ENCODE data around the gene ANKFY1. TPM values are rescaled to one million over a fixed set of nuclear protein-coding genes. Genes with fewer than 3 reads are reported as not detected.

Gene ANKFY1, protein sequence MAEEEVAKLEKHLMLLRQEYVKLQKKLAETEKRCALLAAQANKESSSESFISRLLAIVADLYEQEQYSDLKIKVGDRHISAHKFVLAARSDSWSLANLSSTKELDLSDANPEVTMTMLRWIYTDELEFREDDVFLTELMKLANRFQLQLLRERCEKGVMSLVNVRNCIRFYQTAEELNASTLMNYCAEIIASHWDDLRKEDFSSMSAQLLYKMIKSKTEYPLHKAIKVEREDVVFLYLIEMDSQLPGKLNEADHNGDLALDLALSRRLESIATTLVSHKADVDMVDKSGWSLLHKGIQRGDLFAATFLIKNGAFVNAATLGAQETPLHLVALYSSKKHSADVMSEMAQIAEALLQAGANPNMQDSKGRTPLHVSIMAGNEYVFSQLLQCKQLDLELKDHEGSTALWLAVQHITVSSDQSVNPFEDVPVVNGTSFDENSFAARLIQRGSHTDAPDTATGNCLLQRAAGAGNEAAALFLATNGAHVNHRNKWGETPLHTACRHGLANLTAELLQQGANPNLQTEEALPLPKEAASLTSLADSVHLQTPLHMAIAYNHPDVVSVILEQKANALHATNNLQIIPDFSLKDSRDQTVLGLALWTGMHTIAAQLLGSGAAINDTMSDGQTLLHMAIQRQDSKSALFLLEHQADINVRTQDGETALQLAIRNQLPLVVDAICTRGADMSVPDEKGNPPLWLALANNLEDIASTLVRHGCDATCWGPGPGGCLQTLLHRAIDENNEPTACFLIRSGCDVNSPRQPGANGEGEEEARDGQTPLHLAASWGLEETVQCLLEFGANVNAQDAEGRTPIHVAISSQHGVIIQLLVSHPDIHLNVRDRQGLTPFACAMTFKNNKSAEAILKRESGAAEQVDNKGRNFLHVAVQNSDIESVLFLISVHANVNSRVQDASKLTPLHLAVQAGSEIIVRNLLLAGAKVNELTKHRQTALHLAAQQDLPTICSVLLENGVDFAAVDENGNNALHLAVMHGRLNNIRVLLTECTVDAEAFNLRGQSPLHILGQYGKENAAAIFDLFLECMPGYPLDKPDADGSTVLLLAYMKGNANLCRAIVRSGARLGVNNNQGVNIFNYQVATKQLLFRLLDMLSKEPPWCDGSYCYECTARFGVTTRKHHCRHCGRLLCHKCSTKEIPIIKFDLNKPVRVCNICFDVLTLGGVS
- total RNA-seq, result 44.2 and 44.9 TPM in 2 replicates

DNA sequence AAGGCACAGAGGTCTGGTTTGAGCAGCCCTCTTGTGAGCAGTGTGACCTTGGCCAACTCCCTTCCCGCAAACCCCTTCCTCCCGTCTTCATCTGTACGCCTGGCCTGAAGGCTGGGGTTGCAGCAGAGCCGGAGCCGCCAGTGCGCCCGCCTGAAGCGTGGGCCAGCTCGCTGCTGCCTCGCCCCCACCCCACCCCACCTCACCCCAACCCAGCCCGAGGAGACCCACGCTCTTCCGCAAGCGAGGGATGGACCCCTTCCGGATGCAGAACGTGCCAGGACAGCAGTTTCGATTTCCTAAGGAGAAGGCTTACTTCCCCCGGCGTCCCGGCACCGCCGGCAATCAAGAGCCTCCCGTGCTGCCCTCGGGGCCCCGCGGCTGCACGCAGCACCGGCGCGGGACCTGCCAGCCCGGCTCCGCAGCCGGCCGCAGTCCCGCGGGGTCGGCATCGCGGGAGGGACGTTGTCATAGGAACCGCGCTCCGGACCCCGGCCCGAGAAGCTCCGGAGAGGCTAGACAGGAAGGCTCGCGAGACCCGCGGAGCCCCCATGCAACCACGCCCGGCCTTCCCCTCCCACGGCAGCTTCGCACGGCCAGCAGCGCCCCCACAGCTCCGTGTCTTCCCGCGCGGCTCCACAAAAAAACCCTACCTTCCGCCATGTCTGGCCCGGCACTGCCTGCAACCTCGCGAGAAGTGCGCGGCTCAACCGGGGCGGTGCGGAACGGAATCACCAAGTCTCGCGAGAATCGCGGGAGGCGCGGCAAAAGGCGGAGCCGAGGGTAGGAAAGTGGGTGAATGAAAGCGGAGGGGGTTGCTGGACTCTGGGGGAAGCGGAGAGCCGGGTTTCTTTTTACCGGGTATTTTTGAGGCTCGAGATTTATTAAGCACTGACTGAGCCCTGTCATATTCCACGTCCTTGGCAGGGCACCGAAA, at the start of gene ANKFY1:
ANKFY1 (minus strand) TSS at position 698 of the 934 bp plus-strand sequence; CDS start at position 660, 38 bp downstream.
- H3K4me2 ChIP-seq (ENCODE audit: insufficient read depth, low read length), result peak within 1 kb of the TSS; percentile 99
- H3K9me3 ChIP-seq (ENCODE audit: low read depth, low read length), result peaks cover 4% of the 10 kb centered on the region
- H3K4me3 ChIP-seq (ENCODE audit: insufficient read depth, low read length), result peak within 1 kb of the TSS; percentile 92
- peak within 1 kb of the TSS; percentile 90 for H2AFZ ChIP-seq (ENCODE audit: low read length)
- TF ChIP-seq, protein P1, sequence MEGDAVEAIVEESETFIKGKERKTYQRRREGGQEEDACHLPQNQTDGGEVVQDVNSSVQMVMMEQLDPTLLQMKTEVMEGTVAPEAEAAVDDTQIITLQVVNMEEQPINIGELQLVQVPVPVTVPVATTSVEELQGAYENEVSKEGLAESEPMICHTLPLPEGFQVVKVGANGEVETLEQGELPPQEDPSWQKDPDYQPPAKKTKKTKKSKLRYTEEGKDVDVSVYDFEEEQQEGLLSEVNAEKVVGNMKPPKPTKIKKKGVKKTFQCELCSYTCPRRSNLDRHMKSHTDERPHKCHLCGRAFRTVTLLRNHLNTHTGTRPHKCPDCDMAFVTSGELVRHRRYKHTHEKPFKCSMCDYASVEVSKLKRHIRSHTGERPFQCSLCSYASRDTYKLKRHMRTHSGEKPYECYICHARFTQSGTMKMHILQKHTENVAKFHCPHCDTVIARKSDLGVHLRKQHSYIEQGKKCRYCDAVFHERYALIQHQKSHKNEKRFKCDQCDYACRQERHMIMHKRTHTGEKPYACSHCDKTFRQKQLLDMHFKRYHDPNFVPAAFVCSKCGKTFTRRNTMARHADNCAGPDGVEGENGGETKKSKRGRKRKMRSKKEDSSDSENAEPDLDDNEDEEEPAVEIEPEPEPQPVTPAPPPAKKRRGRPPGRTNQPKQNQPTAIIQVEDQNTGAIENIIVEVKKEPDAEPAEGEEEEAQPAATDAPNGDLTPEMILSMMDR (IDR thresholded peaks at IDR 0.05; ENCODE audit: extremely low read depth, low read depth, low read length), result peak; percentile 10
- peaks cover 54% of the 10 kb centered on the region for H3K79me2 ChIP-seq (ENCODE audit: insufficient read depth, low read length)
- peak within 1 kb of the TSS; percentile 86 for H3K27ac ChIP-seq (ENCODE audit: low read depth, low read length)
- H3K27me3 ChIP-seq (ENCODE audit: insufficient read depth, low read length), result no peaks in the 10 kb centered on the region
- H3K4me1 ChIP-seq (ENCODE audit: insufficient read depth, low read length), result peaks cover 16% of the 10 kb centered on the region
- peaks cover 22% of the 10 kb centered on the region for H4K20me1 ChIP-seq (ENCODE audit: insufficient read depth, low read length)
- peaks cover 16% of the 10 kb centered on the region for H3K36me3 ChIP-seq (ENCODE audit: insufficient read depth, low read length)
- DNase-seq (ENCODE audit: insufficient read length, low spot score, missing footprints), result peak; percentile 98

DNA sequence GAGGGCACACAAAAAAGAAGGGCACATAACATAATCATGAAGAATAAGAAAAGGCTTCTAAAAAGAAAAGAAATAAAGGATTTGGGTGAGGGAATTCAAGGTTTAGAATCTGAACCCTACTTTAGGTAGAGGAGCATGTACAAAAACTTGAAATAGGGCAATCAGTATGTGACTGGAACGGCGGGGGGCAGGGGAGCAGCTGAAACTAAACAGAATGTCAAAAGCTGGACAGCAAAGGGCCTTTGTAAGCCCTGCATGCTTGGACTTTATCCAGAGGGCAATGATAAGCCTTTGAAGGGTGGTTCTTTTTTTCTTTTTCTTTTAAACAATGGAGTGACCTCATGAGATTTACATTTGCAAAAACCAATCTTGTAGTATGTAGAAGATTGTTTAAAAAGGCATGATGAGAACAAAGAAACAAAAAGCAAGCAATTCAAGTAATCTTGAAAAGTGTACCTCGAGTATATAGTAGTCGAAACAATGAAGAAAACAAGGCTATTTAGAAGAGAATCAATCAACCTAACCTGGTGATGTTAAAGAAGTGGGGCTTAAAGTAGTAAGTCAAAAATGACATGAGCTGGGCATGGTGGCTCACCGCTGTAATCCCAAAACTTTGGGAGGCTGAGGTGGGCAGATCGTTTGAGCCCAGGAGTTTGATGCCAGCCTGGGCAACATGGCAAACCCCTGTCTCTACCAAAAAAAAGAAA, 46.7 kb upstream of the ANKFY1 start:
- Histone ChIP-seq H2AFZ (ENCODE audit: low read length) (no peak overlapping the region), H3K4me2 (ENCODE audit: insufficient read depth, low read length) (no peak overlapping the region), H3K79me2 (ENCODE audit: insufficient read depth, low read length) (peaks cover 91% of the 10 kb centered on the region), H4K20me1 (ENCODE audit: insufficient read depth, low read length) (peaks cover 56% of the 10 kb centered on the region), H3K36me3 (ENCODE audit: insufficient read depth, low read length) (peaks cover 2% of the 10 kb centered on the region), H3K4me1 (ENCODE audit: insufficient read depth, low read length) (peaks cover 15% of the 10 kb centered on the region), H3K27me3 (ENCODE audit: insufficient read depth, low read length) (no peaks in the 10 kb centered on the region), H3K9me3 (ENCODE audit: low read depth, low read length) (no peaks in the 10 kb centered on the region), H3K27ac (ENCODE audit: low read depth, low read length) (no peak overlapping the region), H3K4me3 (ENCODE audit: insufficient read depth, low read length) (no peak overlapping the region)
- TF ChIP-seq, protein P1 (IDR thresholded peaks at IDR 0.05; ENCODE audit: extremely low read depth, low read depth, low read length), result no peak
- DNase-seq (ENCODE audit: insufficient read length, low spot score, missing footprints), result no peak

DNA sequence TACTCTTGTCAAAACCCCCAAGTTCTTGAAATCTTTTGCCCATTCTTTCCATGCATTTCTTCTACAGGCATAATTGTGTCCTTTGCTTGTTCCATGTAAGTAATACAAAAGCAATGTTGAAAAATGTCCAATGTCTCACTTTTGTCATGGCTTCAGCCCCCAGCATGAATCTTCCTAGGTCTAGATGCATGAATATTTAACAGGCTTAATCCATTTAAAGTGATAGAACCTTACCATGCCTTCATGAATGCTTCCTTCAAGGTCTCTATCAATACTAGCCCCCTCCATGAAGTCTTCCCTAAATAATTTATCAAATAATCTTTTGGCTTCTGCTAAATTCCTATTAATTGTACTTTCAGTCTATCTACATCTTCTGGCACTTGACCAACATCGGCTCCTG, 46.1 kb upstream of the ANKFY1 start:
- no peaks in the 10 kb centered on the region for H3K9me3 ChIP-seq (ENCODE audit: low read depth, low read length)
- H3K79me2 ChIP-seq (ENCODE audit: insufficient read depth, low read length), result peaks cover 85% of the 10 kb centered on the region
- H3K36me3 ChIP-seq (ENCODE audit: insufficient read depth, low read length), result peaks cover 2% of the 10 kb centered on the region
- no peak overlapping the region for H3K4me3 ChIP-seq (ENCODE audit: insufficient read depth, low read length)
- H3K27me3 ChIP-seq (ENCODE audit: insufficient read depth, low read length), result no peaks in the 10 kb centered on the region
- no peak overlapping the region for H3K4me2 ChIP-seq (ENCODE audit: insufficient read depth, low read length)
- no peak overlapping the region for H2AFZ ChIP-seq (ENCODE audit: low read length)
- H3K27ac ChIP-seq (ENCODE audit: low read depth, low read length), result no peak overlapping the region
- H3K4me1 ChIP-seq (ENCODE audit: insufficient read depth, low read length), result peaks cover 15% of the 10 kb centered on the region
- no peak for DNase-seq (ENCODE audit: insufficient read length, low spot score, missing footprints)
- peaks cover 53% of the 10 kb centered on the region for H4K20me1 ChIP-seq (ENCODE audit: insufficient read depth, low read length)
- TF ChIP-seq, protein P1 (IDR thresholded peaks at IDR 0.05; ENCODE audit: extremely low read depth, low read depth, low read length), result no peak

Measured in osteoblast (primary cell).